K562 (cell line): Measurements from ENCODE around the gene LAGE3. TPM values are rescaled to one million over a fixed set of nuclear protein-coding genes. Genes with fewer than 3 reads are reported as not detected.

ENCODE experiments used
- BRF1 ChIP-seq: IDR thresholded peaks from 3 replicates; pipeline ENCODE4 v1.6.1; 2011; ENCODE audit warnings: borderline replicate concordance, mild to moderate bottlenecking; ENCODE audit not compliant: insufficient read length; ENCODE audit errors: extremely low read depth
- CBX1 ChIP-seq: sonication (generic); IDR thresholded peaks from 2 replicates; pipeline ENCODE4 v1.6.1; 2016; ENCODE audit warnings: antibody characterized with exemption, low read depth, mild to moderate bottlenecking
- CC2D1A ChIP-seq: fragments of 450-650 bp; IDR thresholded peaks from 2 replicates; pipeline ENCODE4 v1.6.1; 2017; ENCODE audit warnings: mild to moderate bottlenecking
- EP400 ChIP-seq: fragments of 450-650 bp; IDR thresholded peaks from 2 replicates; pipeline ENCODE4 v1.6.1; 2017; ENCODE audit warnings: antibody characterized with exemption, mild to moderate bottlenecking, moderate library complexity
- GTF2A2 ChIP-seq: IDR thresholded peaks from 2 replicates; pipeline ENCODE4 v1.6.1; 2016; ENCODE audit warnings: mild to moderate bottlenecking, missing genetic modification characterization, missing compliant biosample characterization
- GTF2F1 ChIP-seq: IDR thresholded peaks from 2 replicates; pipeline ENCODE4 v1.6.1; 2011; ENCODE audit warnings: low read depth, low read length, improper control_type of control experiment
- KHSRP ChIP-seq: fragments of 450-650 bp; IDR thresholded peaks from 2 replicates; pipeline ENCODE4 v1.6.1; 2017
- RAD51 ChIP-seq: fragments of 450-650 bp; IDR thresholded peaks from 2 replicates; pipeline ENCODE4 v1.7.1; 2016; ENCODE audit warnings: low read depth, mild to moderate bottlenecking, borderline replicate concordance
- RBM22 ChIP-seq: fragments of 200-400 bp; formaldehyde crosslinking; IDR thresholded peaks from 2 replicates; pipeline ENCODE4 v1.6.1; 2018; ENCODE audit warnings: low read length, low read depth; ENCODE audit not compliant: poor library complexity, severe bottlenecking
- RERE ChIP-seq: sonication (generic); formaldehyde crosslinking; IDR thresholded peaks from 2 replicates; pipeline ENCODE4 v1.8.0; 2023; ENCODE audit warnings: missing genetic modification reagents, mild to moderate bottlenecking, borderline replicate concordance
- SNIP1 ChIP-seq: fragments of 450-650 bp; IDR thresholded peaks from 2 replicates; pipeline ENCODE4 v1.7.1; 2017; ENCODE audit warnings: low read depth, mild to moderate bottlenecking
- SRSF9 ChIP-seq: fragments of 200-400 bp; formaldehyde crosslinking; IDR thresholded peaks from 2 replicates; pipeline ENCODE4 v1.6.1; 2017; ENCODE audit warnings: low read depth, low read length, borderline replicate concordance
- TCFL5 ChIP-seq: fragments of 250-450 bp; sonication (Bioruptor Pico); conservative IDR thresholded peaks from 2 replicates; pipeline ENCODE4 v1.6.1; 2021; ENCODE audit warnings: mild to moderate bottlenecking, moderate library complexity, matching md5 sums
- THRAP3 ChIP-seq: fragments of 450-650 bp; IDR thresholded peaks from 2 replicates; pipeline ENCODE4 v1.6.1; 2016; ENCODE audit warnings: mild to moderate bottlenecking, inconsistent platforms, borderline replicate concordance
- U2AF2 ChIP-seq: fragments of 200-400 bp; formaldehyde crosslinking; optimal IDR thresholded peaks from 2 replicates; pipeline ENCODE3; 2017; ENCODE audit warnings: low read depth, mild to moderate bottlenecking, low read length
- ZBTB8A ChIP-seq: fragments of 450-650 bp; IDR thresholded peaks from 2 replicates; pipeline ENCODE4 v1.6.1; 2018; ENCODE audit warnings: mild to moderate bottlenecking, moderate library complexity; ENCODE audit not compliant: partially characterized antibody
- ZNF212 ChIP-seq: fragments of 450-650 bp; formaldehyde crosslinking; IDR thresholded peaks from 2 replicates; pipeline ENCODE4 v1.4.0; 2020; ENCODE audit warnings: mild to moderate bottlenecking
- ZNF23 ChIP-seq: fragments of 250-450 bp; sonication (Bioruptor Pico); IDR thresholded peaks from 2 replicates; pipeline ENCODE4 v1.4.0; 2020; ENCODE audit warnings: mild to moderate bottlenecking
- ZNF584 ChIP-seq: fragments of 200-800 bp; sonication (Bioruptor generic); IDR thresholded peaks from 2 replicates; pipeline ENCODE4 v1.6.1; 2016; ENCODE audit warnings: low read depth, mild to moderate bottlenecking, missing genetic modification characterization, missing compliant biosample characterization
- ZNF780A ChIP-seq: fragments of 250-450 bp; sonication (Bioruptor Pico); IDR thresholded peaks from 2 replicates; pipeline ENCODE4 v1.5.0; 2021; ENCODE audit warnings: mild to moderate bottlenecking
- polyA plus RNA-seq, 8 experiments: library from polyadenylated mRNA; depleted of rRNA in 4 of 8; stranded (reverse) in 5 of 8; unstranded in 3 of 8; fragments of >200 nt; fragmentation: Nextera tagmentation in 2 of 8; fragmentation: Illumina TruSeq in 1 of 8; extraction: Ambion mirVana in 2 of 8; extraction: Trizol in 1 of 8; gene quantifications; 2 replicates each; pipeline versions ENCODE4 v1.2.1 to v1.2.3, GENCODE V29; 2011 to 2014; ENCODE audit warnings: inconsistent platforms in 1 of 8, missing spikeins in 1 of 8
- total RNA-seq, 7 experiments: library from RNA; depleted of rRNA in 6 of 7; stranded (reverse); fragments of >200 nt in 6 of 7; fragmentation: Illumina TruSeq in 2 of 7; extraction: Trizol in 2 of 7; gene quantifications; 2 replicates each; pipeline versions ENCODE4 v1.2.1 to v1.2.3, GENCODE V29; 2011 to 2021; ENCODE audit warnings: low replicate concordance in 1 of 7
- TF ChIP-seq, protein P1 (sequence below): fragments of 250-450 bp; sonication (Bioruptor Pico); IDR thresholded peaks from 2 replicates; pipeline ENCODE4 v1.8.0; 2022; ENCODE audit warnings: moderate library complexity, mild to moderate bottlenecking, inconsistent platforms

Gene LAGE3
- total and polyA plus RNA-seq, 9 of the 15 experiments (the other 6 are each of a cell fraction or from before 2014, with no cell fraction given): 28.2 to 125 (median 35.8) TPM

DNA sequence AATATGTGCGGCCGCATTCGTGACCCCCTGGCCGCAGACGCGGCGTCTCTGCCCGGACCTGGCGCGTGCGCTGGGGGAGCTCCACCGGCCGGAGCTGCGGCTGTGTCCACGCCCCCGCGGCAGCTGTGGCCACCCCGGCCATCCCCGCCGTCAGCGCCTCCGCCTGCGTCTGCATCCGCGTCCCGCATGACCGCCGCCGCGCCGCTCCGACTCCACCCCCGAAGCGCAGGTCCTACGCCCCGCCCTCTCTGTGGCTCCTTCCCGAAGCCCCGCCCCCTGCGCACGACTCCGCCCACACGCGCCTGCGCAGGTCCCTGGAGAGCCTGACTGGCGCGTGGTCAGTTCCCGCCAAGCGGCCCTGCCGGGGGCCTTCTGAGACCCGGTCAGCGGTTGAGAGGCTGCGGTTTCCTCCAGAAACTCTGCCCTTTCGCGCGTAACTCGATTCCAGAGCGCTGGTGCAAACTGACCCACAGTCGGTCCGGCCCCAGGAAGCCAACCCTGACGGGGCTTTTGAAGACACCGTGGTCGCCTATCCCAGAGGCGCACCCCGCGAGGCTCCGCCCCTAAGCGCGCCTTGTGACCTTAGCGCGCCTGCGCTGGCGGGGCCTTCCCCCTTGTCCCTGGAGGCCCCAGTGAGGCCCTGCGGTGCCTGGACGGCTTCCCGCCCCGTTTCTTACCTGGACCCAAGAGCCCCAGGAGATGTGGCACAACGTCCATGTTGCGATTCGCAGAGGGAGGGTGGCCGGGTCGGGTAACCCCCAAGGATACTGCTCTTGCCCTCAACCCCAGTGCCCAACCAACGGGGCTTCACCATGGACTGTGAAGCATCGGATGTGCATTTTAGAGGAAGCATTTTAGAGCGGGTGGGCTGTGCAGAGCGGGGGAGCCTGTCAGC lies at the start of gene LAGE3 (continued):
- TF ChIP-seq RBM22 (peak; percentile 62), KHSRP (no peak), RAD51 (peak; percentile 26; the same call in 1 of the 2 replicates), EP400 (peak; percentile 96), ZNF584 (CRISPR knock-in tag) (no peak), CC2D1A (no peak), U2AF2 (no peak), GTF2A2 (tag) (no peak), TCFL5 (CRISPR knock-in tag) (no peak), ZNF212 (CRISPR knock-in tag) (no peak), ZBTB8A (no peak), SRSF9 (no peak), ZNF23 (CRISPR knock-in tag) (no peak), THRAP3 (no peak), RERE (CRISPR knock-in tag) (no peak), ZNF780A (CRISPR knock-in tag) (no peak), SNIP1 (no peak), GTF2F1 (no peak; the same call in 1 of the 2 replicates), BRF1 (no peak), CBX1 (0 out of 2 replicates have a peak, but pooled peaks have one; percentile 52)
- TF ChIP-seq, protein P1, sequence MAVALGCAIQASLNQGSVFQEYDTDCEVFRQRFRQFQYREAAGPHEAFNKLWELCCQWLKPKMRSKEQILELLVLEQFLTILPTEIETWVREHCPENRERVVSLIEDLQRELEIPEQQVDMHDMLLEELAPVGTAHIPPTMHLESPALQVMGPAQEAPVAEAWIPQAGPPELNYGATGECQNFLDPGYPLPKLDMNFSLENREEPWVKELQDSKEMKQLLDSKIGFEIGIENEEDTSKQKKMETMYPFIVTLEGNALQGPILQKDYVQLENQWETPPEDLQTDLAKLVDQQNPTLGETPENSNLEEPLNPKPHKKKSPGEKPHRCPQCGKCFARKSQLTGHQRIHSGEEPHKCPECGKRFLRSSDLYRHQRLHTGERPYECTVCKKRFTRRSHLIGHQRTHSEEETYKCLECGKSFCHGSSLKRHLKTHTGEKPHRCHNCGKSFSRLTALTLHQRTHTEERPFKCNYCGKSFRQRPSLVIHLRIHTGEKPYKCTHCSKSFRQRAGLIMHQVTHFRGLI (CRISPR knock-in tag): no peak
